AG09309 (cell line): ENCODE data around the gene RNU1-3.
"Not testable (repeated sequence)": the region's sequence is repeated elsewhere in the genome, so short reads cannot be mapped to it uniquely, and the experiment has no call there.

ENCODE experiments used
- DNase-seq: peaks from one replicate; pipeline ENCODE4 v3.0.0-alpha.2; 2010; ENCODE audit warnings: low read depth
- H3K4me3 ChIP-seq: 2 replicates; pipeline ENCODE4 v1.5.1; 2011; ENCODE audit warnings: mild to moderate bottlenecking, low read depth, low read length, moderate library complexity; ENCODE audit not compliant: control insufficient read depth
- CTCF ChIP-seq: IDR thresholded peaks from 2 replicates; pipeline ENCODE4 v1.5.1; 2011; ENCODE audit warnings: mild to moderate bottlenecking, low read depth, low read length, inconsistent platforms; ENCODE audit not compliant: insufficient read depth, control insufficient read depth; ENCODE audit errors: missing control alignments

RNU1-3 gene

GRCh38 chr1:16645271-16646060 is 21.3 kb downstream of the RNU1-3 start:
- not testable (repeated sequence) for DNase-seq, H3K4me3 ChIP-seq

GRCh38 chr1:16644482-16645270 is 22.1 kb downstream of the RNU1-3 start:
- peak; percentile 71 for DNase-seq
- TF ChIP-seq CTCF: peak; percentile 50
- H3K4me3 ChIP-seq: peak overlapping the region; percentile 72

- TF ChIP-seq CTCF: no peak
- DNase-seq: no peak
- H3K4me3 ChIP-seq: peak overlapping the region; percentile 72
Measured at GRCh38 chr1:16644193-16644481, 22.6 kb downstream of the RNU1-3 start.

DNA sequence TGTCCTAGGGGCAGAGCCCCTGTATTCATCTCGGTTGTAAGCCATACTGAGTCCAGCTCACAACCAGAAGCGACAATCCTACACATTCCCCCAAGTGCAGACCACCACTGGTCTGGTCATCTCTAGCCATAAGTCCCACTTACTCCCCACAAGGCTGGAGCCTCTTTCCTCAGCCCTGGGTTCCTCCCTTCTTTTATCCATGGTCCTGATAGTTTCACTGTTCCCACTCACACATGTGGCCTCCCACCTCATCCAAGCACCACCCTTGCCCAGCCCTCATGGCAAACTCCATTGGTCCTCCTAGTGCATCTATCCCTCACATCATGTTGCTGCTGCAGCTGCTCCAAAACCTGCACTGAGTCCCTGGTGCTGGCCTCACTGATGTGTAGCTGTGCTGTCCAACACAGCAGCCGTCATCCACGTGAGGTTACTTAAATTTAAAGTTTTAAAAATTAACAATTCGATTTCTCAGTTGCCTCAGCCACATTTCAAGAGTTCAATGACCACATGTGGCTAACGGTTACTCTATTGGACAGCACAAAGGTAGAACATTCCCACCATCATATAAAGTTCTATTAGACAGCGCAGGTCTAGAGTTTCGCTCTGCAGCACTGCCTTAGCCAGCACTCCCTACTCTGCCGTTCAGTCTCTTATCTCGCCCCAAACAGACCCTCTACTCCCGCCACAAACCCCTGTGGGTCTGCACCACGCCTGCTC is 23.1 kb downstream of the RNU1-3 start:
- peak overlapping the region; percentile 72 for H3K4me3 ChIP-seq
- not testable (repeated sequence) for DNase-seq

- H3K4me3 ChIP-seq, DNase-seq: not testable (repeated sequence)
Measured at GRCh38 chr1:16643001-16643411, 23.7 kb downstream of the RNU1-3 start.

DNA sequence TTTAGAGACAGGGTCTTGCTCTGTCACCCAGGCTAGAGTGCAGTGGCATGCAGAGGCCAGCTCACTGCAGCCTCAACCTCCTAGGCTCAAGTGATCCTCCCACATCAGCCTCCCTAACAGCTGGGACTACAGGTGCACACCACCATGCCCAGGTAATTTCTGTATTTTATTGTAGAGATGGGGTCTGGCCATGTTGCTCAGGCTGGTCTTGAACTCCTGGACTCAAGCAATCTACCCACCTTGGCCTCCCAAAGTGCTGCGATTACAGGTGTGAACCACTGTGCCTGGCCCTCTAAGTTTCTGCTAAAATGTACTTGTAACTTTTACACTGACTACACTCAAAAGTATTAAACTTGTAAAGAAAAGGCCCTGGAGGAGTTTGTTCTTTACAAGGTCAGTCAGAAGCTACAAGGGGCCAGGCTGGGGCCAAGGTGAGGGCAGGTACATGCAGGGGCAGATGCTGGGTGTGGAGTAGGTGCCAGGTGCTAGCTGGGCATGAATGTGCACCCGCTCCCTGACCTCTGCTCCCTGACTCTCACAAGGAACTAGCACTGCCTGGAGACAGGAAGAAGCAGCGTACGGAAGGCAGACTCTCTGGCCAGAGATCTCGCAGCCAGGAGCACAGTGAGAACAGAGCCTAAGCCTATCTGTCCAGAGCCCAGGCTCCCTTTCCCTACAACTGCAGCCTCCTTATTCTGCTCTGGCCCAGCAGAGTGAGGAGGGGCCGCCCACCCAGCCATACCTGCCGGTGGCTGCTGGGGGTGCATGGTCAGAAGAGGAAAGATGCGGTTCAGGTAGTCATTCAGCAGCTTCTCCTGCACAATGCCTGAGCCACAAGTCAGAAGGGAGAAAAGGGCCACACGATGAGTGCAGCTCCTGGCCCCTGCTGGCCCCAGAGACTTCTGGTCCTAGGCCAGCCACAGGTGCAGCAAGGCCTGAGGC is 24.5 kb downstream of the RNU1-3 start:
- not testable (repeated sequence) for DNase-seq, H3K4me3 ChIP-seq

DNA sequence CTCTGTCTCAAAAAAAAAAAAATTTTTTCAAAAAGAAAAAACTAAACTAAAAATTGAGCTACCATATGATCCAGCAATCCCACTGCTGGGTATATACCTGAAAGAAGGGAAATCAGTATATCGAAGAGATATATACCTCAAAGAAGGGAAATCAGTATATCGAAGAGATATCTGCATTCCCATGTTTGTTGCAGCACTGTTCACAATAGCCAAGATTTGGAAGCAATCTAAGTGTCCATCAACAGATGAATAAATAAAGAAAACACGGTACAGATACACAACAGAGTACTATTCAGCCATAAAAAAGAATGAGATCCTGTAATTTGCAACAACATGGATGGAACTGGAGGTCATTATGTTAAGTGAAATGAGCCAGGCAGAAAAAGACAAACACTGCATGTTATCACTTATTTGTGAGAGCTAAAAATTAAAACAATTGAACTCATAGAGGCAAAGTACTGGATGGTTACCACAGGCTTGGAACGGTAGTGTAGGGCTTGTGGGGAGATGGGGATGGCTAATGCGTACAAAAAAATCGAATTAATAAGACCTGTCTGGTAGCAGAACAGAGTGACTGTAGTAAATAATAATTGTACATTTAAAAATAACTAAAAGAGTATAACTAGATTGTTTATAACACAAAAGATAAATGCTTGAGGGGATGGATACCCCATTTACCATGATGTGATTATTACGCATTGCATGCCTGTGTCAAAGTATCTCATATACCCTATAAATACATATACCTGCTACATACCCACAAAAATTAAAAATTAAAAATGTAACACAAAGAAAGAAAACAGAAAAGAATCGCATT is 25.4 kb downstream of the RNU1-3 start:
- not testable (repeated sequence) for DNase-seq, H3K4me3 ChIP-seq

DNA sequence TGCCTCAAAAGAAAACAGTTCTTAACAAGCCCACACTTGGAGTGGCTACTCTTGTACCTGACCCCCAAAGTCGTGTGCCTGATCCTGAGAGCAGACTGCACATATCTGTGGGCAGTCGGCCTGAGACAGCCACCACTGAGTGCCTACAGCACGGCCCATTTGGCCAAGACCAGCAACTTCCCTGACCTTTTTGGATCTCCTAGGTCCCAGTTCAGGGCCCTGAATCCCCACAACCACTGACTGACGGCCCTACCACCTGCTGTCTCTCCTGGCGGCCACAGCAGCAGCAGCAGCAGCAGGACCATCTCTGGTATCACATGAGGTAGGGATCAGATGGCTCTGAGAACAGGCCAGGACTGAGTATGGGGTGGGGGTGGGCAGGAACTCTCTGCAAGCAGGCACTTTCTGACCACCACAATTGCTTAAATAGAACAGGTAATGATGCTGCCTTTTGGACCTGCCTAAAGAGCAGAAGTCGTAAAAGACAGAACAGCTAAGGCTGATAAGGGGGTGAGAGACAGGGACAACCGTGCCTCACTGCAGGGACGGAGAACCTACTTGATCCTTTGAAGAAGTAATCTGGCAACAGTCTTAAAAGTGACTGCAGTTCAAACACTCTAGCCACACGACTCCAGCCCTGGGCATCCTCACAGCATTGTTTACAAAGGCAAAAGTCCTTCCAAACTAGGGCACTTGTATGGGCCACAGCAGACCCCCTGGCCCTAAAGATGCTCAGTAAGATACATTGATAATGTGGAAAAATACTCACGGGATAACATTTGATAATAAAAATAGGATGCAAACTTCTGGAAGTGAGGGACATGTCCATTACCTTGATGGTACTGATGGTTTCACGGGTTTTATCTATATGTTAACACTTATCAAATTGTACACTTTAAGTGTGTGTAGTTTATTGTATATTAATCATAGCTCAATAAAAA is 27.4 kb downstream of the RNU1-3 start:
- H3K4me3 ChIP-seq, DNase-seq: not testable (repeated sequence)

GRCh38 chr1:16637941-16638778 is 28.6 kb downstream of the RNU1-3 start:
- H3K4me3 ChIP-seq, DNase-seq: not testable (repeated sequence)

GRCh38 chr1:16636551-16637195 is 30.1 kb downstream of the RNU1-3 start:
- H3K4me3 ChIP-seq, DNase-seq: not testable (repeated sequence)

DNA sequence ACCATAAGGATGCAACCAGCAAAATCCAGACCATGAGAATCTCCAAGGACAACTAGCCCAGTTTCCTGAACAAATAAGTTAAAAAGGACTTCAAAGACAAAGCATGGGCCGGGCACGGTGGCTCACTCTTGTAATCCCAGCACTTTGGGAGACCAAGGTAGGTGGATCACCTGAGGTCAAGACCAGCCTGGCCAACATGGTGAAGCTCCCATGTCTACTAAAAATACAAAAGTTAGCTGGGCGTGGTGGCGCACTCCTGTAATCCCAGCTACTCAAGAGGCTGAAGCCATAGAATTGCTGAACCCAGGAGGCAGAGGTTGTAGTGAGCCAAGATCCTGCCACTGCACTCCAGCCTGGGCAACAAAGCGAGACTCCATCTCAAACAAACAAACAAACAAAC is 30.8 kb downstream of the RNU1-3 start:
- H3K4me3 ChIP-seq, DNase-seq: not testable (repeated sequence)
